Measurements from ENCODE around the gene PROK2. TPM values are rescaled to one million over a fixed set of nuclear protein-coding genes. Genes with fewer than 3 reads are reported as not detected.

The PROK2 gene
- total RNA-seq, 1 donor from 2014 or later: 0.66 TPM

- intact Hi-C loops (cut with micrococcal nuclease): no loop called here
Observed at GRCh38 chr3:71744738-71745137, 40.2 kb downstream of the PROK2 start.

GRCh38 chr3:71742621-71743020, 42.3 kb downstream of the PROK2 start:
- intact Hi-C loops (cut with micrococcal nuclease): no loop called here

- intact Hi-C loops (cut with micrococcal nuclease): no loop called here
Observed at GRCh38 chr3:71734881-71735280, 50.1 kb downstream of the PROK2 start.

GRCh38 chr3:71733319-71733718, 51.6 kb downstream of the PROK2 start:
- intact Hi-C loops (cut with micrococcal nuclease): no loop called here

GRCh38 chr3:71732637-71733036, 52.3 kb downstream of the PROK2 start:
- intact Hi-C loops (cut with micrococcal nuclease): no loop called here

GRCh38 chr3:71728632-71729342, 56.2 kb downstream of the PROK2 start:
- intact Hi-C loops (cut with micrococcal nuclease): loop anchor here (5.0 to 10.0 kb wide), 3 partner anchors 234 to 501 kb away; no protein-coding TSS in a partner anchor

- intact Hi-C loops (cut with micrococcal nuclease): loop anchor here (1.0 to 10.0 kb wide), 4 partner anchors 231 to 721 kb away; no protein-coding TSS in a partner anchor
Observed at GRCh38 chr3:71726146-71726545, 58.8 kb downstream of the PROK2 start.

- intact Hi-C loops (cut with micrococcal nuclease): loop anchor here (2.0 to 10.0 kb wide), 5 partner anchors 59 to 661 kb away; partner anchors contain the start of gene PROK2
Observed at GRCh38 chr3:71725271-71725991, 59.5 kb downstream of the PROK2 start, which contains the start of gene EIF4E3. Gene EIF4E3, minus strand, starts transcription at chr3:71725402. Its CDS starts 35 bp downstream, at chr3:71725367.

- intact Hi-C loops (cut with micrococcal nuclease): loop anchor here (2.0 to 10.0 kb wide), 8 partner anchors 60 to 1033 kb away; partner anchors contain the start of gene PROK2
Observed at GRCh38 chr3:71724584-71725270, 60.2 kb downstream of the PROK2 start.

- intact Hi-C loops (cut with micrococcal nuclease): loop anchor here (2.0 to 10.0 kb wide), 7 partner anchors 61 to 1033 kb away; partner anchors contain the start of gene PROK2
Observed at GRCh38 chr3:71724171-71724453, 60.8 kb downstream of the PROK2 start.

GRCh38 chr3:71723452-71724170, 61.3 kb downstream of the PROK2 start:
- intact Hi-C loops (cut with micrococcal nuclease): loop anchor here (1.0 to 10.0 kb wide), 12 partner anchors 12 to 1273 kb away; partner anchors contain the start of genes FOXP1, PPP4R2, PROK2 and RYBP

GRCh38 chr3:71722693-71723092, 62.3 kb downstream of the PROK2 start:
- intact Hi-C loops (cut with micrococcal nuclease): loop anchor here (1.0 to 10.0 kb wide), 10 partner anchors 11 to 1274 kb away; partner anchors contain the start of genes FOXP1, PPP4R2, RYBP and SHQ1

Other genes with a start within 250 kb of the PROK2 start
- gene FOXP1, start 201.4 kb downstream of the PROK2 start, total RNA-seq: 113 and 114 TPM in 2 replicates
- 65.3 and 66.2 TPM in 2 replicates for gene EIF4E3, start 59.7 kb downstream of the PROK2 start, total RNA-seq
- 0.50 and 0.70 TPM in 2 replicates for gene GPR27, start 31.3 kb downstream of the PROK2 start, total RNA-seq